HG02678 (cell line): Measurements from ENCODE around the gene CLTRN.
A peak's percentile ranks its signal among the peaks of the same experiment; 100 is the strongest.
"Not testable (repeated sequence)": the region's sequence is repeated elsewhere in the genome, so short reads cannot be mapped to it uniquely, and the experiment has no call there.

Experiments
- ATAC-seq: cut with Tn5 transposase; IDR thresholded peaks from one replicate; pipeline ENCODE4 v1.9.1; 2021; ENCODE audit warnings: mild to moderate bottlenecking, moderate library complexity; ENCODE audit not compliant: unreplicated experiment

CLTRN gene, protein sequence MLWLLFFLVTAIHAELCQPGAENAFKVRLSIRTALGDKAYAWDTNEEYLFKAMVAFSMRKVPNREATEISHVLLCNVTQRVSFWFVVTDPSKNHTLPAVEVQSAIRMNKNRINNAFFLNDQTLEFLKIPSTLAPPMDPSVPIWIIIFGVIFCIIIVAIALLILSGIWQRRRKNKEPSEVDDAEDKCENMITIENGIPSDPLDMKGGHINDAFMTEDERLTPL

DNA sequence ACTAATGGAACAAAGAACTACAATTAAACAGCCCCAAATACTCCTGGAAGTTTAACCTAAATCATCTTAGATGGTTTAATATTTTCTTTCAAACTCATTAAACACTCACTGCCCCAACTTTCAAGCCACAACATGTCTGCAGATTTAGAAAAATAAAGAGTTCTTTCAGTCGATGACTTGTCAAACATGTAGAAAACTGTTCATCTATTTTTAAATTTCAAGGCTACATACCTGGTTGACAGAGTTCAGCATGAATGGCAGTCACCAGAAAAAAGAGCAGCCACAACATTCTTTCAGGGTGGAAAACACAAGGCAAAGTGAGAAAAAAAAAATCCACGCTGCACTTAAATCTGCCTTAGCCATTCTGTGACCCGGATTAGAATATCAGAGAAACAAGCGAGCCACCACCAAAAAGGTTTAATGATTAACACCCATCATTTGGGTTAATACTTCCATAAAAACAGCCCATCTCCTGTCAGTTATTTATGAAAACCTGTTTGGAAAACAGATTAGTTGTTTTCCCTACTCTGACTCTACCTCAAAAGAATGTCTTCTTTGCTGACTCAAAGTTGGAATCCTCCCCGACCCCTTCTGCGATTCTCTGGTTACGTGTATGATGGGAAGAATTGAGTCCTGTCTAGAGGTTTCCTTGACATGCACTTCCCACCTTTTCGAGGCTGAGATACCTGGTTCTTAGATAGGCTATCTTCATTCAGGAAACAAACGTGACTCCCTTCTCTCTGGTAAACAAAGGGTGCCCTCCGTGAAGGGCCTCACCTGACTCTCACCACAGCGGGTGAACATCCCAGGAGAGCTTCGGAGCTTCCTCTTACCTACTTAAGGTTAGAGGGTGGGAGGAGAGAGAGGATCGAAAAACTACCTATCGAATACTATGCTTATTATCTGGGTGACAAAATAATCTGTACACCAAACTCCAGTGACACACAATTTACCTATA is at the start of gene CLTRN:
Gene CLTRN, minus strand, starts transcription at position 319 of the 958 bp plus-strand sequence. Its CDS starts 30 bp downstream, at position 289.
- no peak for ATAC-seq

DNA sequence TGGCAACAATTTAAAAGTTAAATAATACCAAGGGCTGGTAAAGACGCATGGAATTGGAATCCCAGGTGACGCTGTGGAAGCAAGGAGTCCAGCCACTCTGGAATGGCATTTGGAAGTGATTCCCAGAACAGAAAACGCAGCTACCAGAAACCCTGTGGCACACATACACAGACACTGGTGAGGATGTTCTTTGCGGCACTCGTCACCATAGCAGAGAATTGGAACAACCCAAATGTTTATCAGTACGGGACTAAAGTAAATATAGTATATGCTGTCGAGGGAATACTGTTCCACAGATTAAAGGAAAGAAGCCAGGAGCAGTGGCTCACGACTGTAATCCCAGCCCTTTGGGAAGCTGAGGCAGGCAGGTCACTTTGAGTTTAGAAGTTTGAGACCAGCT is 39.7 kb upstream of the CLTRN start:
- ATAC-seq = not testable (repeated sequence)

DNA sequence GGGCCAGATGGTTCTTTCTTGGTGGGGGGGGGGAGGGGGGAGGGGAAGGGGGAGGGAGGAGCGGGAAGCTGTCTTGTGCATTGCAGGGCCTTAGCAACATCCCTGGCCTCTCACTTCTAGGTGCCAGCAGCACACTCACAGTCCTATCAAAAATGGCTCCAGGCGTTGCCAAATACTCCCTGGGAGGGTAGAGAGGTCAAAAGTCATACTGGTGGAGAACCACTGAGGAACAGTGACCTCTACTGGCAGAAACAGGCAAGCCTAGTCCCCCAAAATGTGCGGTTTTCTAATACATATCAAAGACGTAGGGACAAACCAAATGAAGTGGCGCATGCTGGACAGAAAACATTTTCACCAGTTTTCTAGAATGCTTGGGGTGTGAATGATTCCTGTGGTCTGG is 39.2 kb upstream of the CLTRN start:
- not testable (repeated sequence) for ATAC-seq

DNA sequence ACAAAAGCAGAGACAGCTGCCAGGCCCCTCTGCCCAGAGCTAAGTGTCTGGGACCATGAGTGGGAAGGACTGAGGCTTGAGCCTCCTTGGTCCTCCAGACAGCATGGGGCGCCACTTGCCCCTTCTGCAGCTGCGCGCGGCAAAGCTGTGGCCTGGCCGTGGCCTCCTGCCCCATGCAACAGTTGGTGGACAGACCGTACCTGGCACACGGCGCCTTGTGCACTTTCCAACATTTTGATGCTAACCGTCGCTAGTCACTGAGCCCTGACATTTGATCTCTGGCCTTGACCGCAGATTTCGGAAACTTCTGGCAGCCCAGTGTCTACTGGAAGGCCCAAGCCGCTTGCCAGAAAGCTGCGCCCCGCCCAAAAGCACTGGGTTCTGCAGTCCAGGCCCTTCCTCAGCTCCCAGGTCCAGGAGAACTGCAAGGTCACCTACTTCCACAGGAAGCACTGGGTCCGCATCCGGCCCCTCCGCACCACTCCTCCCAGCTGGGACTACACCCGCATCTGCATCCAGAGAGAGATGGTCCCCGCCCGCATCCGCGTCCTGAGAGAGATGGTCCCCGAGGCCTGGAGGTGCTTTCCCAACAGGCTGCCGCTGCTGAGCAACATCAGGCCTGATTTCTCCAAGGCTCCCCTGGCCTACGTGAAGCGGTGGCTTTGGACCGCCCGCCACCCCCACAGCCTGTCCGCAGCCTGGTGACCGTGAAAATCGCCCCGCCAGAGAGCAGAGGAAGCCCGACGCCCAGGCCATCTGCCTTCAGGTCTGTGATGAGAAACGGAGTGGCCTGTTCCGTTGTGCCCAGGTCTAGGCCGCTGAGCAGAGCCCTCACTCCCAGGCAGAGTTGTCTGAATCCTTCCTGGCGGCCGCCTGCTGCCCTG is 38.1 kb upstream of the CLTRN start:
- ATAC-seq = no peak

DNA sequence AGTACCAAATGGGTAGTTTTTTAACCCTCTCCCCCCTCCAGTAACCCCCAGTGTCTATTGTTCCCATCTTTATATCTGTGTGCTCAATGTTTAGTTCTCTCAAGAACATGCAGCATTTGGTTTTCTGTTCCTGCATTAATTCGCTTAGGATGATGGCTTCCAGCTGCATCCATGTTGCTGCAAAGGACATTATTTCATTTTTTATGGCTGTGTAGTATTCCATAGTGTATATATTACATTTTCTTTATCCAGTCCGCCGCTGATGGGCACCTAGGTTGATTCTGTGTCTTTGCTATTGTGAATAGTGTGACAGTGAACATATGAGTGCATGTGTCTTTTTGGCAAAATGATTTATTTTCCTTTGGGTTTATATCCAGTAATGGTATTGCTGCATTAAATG is 31.9 kb upstream of the CLTRN start:
- no peak for ATAC-seq

DNA sequence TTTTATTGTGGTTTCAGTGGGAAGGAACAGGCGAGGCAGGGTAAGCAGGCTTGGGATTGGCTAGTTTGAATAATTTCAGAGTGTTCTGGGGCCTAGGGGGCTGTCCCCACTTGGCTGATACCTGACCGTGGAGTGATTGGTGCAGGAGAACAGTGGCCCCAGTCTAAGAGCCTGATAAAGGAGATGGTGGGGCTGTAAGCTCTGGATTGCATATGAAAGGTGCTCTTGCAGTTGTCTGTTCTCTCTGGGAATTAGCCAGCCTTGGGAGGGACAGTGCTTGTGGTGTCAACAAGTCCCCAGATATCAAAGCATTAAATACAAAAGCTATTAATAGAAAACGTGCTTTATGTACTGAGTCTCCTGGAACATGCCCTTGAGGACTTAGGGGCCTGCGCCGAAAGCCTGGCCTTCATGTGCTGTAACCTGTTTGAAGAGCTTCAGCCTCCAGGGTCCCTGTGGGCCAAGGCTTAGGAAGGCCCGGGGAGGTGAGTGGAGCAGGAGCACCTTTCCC is 30.4 kb upstream of the CLTRN start:
- no peak for ATAC-seq

DNA sequence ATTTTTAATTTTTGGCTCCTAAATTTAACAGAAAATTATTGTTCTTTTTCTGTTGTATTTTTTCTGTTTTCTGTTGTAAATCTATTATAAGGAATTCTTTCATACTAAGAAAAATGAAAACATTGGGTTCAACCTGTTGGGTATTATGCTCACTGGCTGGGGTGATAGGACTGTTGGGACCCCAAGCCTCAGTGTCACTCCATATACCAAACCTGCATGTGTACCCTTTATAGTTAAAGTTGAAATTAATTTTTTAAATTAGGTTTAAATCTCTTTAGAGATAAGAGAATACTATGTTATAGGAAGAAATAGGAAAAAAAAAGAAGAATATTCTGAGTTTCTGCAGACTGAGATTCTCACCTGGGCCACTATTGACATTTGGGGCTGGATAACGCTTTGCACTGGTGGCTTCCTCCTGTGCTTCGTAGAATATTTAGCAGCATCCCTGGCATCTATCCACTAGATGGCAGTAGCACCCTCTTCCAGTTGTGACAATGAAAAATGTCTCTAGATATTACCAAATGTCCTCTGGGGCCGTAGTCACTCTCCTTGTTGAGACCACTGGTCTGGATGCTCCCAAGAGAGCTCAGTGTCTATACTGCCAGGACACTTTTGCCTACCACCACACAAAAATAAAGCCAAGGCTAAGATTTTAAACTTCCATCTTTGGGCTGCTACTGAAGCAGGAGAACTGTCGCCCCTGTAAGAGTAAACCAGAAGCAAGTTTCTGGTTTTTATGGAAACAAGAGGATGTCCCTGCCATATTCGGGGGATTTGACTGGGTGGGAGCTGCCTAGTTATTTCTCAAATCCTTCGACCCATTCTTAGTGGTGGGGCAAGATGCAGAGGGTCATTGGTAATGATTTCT is 22.4 kb upstream of the CLTRN start:
- peak; percentile 77 for ATAC-seq

DNA sequence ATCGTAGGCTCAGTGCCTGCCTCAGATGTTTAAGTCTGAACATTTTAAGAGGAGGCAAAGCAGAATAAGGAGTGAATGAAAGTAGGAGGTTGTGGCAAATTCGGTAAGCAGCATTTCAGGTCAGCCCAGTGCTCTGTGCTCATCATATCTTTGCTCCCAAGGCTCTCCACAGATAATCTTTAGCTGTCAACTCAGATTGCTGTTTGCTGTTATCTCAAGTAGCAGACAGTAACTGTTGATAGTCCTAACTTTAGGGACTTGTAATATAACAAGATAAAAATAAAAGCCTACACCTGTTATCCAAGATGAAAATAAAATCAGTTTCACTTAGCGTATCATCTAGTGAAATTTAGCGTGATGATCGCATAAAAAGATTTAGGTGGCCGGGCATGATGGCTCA is 18.6 kb upstream of the CLTRN start:
- no peak for ATAC-seq

DNA sequence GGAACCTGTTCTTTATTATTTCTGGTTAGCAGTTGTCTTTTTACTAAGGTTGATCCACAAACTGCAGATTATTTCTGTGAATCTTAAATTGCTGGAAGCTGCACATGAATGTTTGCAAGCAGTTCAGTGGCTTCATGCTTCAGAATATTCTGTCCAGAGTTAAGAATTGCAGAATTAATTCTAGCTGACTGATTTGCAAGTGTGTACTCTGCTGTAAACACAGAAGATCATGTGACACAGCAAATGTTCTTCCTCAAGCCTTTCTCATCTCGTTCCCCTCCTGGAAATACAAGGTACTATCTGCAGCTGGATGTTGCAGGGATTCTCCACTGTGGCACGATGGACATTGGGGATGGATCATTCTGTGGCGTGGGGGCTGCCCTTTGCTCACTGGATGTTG is 16.8 kb upstream of the CLTRN start:
- ATAC-seq = no peak

DNA sequence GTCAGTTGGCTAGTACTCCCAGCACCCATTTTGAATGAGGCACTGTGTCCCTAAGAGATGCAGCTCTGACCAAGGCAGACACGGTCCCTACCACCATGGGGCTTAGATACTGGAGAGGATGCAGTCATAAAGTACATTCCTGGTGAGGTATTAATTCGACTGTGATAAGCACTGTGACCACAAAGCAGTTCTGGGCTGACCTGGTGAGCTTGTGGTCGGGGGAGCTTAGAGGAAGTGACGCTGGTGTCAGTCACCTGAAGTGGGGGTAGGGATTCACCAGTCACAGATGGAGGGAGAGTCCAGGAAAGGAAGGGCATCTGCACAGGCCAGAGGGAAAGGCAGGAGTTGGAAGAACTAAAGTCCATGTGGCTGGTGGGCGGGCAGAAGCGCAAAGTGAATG is 15.8 kb upstream of the CLTRN start:
- peak; percentile 34 for ATAC-seq

DNA sequence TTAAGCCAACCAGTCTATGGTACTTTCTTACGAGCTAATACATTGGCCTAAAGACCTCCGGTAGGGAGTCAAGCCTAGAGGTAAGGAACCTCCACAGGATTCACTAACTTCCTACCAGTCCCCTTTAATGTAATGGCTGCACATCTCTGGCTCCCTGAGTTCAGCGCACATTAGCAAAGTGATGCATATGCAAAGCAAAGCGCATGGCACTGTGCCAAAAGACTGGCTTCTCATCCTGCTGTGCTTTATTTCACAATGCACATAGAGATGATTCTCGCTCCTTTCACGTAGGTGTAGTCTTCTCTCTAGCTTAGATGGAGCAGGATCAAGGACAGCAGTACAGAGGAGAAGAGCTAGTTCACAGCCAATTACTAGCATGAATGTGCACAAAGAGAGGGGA is 14.6 kb upstream of the CLTRN start:
- no peak for ATAC-seq

DNA sequence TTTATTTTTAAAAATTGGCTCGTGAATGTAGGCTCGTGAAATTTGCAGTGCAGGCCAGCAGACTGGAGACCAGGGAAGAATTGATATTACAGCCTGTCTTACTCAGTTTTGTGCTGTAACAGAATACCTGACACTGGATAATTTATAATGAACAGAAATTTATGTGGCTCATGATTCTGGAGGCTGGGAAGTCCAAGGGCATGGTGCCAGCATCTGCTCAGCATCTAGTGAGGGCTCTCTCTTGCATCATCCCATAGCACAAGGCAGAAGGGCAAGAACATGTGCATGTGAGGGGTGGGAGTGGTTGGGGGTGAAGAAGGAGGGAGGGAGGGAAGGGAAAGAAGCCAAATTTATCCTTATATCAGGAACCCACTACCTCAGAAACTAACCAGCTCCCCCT is 13.7 kb upstream of the CLTRN start:
- no peak for ATAC-seq

DNA sequence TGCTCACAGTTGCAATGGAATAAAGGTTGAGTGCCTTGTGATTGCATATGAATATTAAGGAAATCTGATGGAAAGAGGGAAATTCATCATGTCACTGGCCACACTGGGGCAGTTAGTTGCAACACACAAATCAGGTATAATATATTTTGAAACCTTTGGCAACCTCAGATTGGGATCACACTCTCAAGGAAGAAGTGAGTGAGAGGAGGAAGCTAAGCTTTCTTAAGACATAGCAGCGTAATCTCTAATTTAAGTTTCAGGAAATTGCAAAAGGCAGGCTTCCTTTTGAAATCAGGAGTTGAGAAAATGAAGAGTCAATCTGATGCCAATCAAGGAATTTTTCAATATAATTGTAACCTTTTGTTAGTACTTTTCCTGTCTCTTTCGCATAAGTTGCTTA is 12.3 kb upstream of the CLTRN start:
- ATAC-seq = no peak

DNA sequence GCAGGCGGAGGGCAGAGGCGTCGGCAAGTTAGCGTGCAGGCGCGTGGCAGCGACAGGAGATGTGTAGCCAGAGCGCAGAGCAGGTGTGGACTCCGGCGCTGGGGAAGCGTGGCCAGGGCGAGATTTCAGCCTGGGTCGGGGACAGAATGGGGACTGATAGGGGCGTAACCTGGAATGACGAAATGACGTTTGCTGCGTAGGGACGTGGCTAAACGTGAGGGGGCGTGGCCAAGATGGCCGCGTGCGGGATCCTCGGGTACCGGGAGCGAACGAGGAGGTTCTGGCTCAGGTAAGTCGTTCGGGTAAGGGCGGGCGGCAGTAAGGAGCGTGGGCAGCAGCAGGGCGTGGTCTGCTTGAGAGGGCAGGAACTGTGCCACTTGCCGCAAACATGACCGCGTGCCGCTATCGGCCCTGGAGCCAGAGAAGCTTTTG is 10.9 kb upstream of the CLTRN start:
- ATAC-seq = peak; percentile 64

DNA sequence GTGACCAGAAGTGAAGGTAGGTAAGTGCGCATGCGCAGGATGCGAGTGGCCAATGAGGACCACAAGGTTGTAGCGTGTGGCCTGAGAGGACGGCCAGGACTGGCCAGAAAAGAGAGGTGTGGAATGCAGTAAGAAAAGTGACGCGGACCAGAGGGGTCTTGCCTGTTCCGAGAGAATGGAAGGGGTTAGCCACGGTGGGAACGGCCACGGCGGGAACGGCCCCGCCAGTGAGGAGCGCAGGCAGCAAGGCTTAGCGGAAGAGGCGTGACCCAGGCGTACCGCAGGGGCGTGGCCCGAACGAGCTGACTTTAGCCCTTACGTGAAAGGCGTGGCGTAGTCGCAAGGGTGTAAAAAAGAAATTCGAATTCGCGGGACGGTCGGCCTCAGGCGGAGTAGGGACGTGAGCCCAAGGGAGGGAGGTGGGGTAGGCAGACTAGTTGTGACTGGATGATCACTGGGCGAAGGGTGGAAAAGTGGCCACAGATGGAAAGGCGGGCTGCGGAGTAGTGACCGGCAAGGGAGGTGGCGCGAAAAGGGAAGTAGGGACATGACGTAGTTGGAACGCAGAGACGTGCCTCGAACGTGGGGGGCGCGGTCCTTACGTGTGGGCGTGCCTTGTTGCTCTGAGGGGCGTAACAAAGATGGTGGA is 10.4 kb upstream of the CLTRN start:
- peak; percentile 80 for ATAC-seq

DNA sequence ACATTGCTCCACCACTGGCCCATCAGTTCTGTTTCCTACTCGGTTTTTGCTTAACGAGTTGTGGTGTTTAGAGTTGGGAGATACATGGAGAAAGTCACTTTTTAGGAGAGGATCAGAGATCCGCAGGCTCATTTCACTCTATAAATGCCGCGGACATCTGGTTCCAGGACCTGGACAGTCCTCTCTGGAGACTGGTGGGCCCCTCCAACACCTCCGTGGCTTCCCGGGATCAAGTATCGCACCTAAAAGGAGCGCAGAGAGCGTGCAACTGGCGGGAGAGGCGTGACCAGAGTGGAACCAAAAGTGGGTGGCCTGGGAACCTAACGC is 9.9 kb upstream of the CLTRN start:
- ATAC-seq = no peak

DNA sequence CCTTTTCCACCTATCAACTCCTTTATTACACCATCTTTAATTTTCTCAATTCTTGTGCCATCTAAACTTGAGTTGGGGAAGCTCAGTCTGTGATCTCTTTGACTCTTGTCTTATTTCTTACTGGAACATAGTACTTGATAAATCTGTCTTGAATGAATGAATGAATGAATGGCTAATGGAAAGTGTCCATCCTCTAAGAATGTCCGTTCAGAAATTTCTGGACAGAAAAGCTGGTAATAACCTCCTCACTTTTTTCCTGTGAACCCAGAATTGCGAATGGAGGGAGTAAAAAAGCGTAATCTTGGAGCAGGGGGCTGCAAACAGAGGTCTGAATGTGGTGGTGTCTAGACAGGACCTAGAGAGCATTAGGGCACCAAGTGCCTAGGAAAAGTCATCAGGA is 9.4 kb upstream of the CLTRN start:
- ATAC-seq = no peak

DNA sequence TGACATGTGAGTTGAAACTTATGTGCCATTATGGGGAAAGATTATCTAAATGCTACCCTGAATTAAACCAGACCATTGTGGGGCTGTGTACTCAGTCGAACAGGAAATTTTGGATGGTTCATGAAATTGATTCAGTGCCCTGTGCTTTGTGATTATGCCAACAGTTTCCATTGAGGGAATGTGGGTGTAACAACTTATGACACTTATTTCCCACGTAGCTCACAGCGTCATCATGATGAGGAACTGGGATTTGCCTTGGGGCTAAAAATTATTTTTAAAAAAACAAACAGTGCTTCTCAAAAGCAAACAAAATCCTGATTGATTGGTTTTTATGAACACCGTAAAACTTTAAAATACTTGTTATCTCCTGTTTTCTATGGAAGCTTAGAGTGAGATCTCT is 8.3 kb upstream of the CLTRN start:
- no peak for ATAC-seq

DNA sequence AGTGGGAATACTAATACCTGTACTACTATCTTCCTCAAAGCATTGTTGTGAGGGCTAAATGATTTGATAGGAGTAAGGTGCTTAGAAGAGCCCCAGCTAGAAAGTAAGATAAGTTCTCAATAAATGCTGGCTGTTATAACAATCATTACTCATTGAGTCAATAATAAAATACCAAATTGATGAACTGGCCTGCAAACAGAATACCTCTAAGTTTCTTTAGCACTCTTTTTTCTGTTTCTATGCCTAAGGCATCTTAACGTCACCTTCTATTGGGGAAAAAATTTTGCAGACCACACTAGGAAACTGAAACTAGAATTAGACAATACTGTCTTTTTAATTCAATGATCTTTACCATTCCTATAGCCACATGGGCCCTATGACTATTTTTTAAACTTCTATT is 1.2 kb downstream of the CLTRN start:
- ATAC-seq = no peak

DNA sequence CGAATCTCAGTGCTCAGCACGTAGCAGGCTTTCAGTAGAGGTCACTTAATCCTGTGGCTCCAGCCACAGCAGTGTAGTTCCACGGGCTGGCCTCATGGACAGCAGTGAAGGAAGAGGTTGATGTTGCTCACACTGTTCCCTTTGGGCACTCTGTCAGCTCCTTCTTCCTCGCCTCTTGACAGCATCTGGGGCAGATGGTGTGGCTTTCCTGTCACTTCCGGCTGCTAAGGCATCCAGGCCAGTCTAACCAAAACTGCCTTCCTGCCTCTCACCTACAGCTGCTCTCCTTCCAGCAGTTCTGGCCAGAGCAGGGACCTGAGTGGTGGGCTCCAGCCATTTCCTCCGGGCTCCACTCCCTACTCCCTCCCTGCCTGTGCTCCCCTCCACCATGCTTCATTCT is 9.8 kb downstream of the CLTRN start:
- ATAC-seq = not testable (repeated sequence)
